Measurements from ENCODE around the gene RAB40B. TPM values are rescaled to one million over a fixed set of nuclear protein-coding genes. Genes with fewer than 3 reads are reported as not detected.

RAB40B gene
- total and polyA plus RNA-seq, 2 of the 13 experiments (the other 11 are each of a cell fraction or from before 2014, with no cell fraction given): 6.2 to 6.5 TPM

- TF ChIP-seq ZHX2 (IDR thresholded peaks at IDR 0.05; ENCODE audit: low read depth): 0 out of 2 replicates have a peak, but pooled peaks have one; percentile 50
- TF ChIP-seq ZHX2 (CRISPR knock-in tag; IDR thresholded peaks at IDR 0.05; ENCODE audit: borderline replicate concordance): no peak
- peak; percentile 44; the same call in 1 of the 2 replicates for TF ChIP-seq PITX1 (CRISPR knock-in tag; IDR thresholded peaks at IDR 0.05)
- no peak for TF ChIP-seq ZNF34 (CRISPR knock-in tag; IDR thresholded peaks at IDR 0.05; ENCODE audit: borderline replicate concordance)
- TF ChIP-seq RXRB (CRISPR knock-in tag; IDR thresholded peaks at IDR 0.05; ENCODE audit: borderline replicate concordance): peak; percentile 31; the same call in 1 of the 2 replicates
- TF ChIP-seq RBM39 (IDR thresholded peaks at IDR 0.05; ENCODE audit: low read depth, low read length, poor library complexity, severe bottlenecking): peak; percentile 54
- peak; percentile 87; the same call in 1 of the 2 replicates for TF ChIP-seq BCL3 (CRISPR knock-in tag; IDR thresholded peaks at IDR 0.05)
- TF ChIP-seq HOXA3 (CRISPR knock-in tag; IDR thresholded peaks at IDR 0.05): peak; percentile 88
- peak; percentile 98 for TF ChIP-seq STAG1 (CRISPR knock-in tag; IDR thresholded peaks at IDR 0.05)
- TF ChIP-seq ZFX (CRISPR knock-in tag; IDR thresholded peaks at IDR 0.05; ENCODE audit: low read depth): peak; percentile 78
- TF ChIP-seq ZGPAT (CRISPR knock-in tag; IDR thresholded peaks at IDR 0.05): peak; percentile 73
- TF ChIP-seq ZNF20 (CRISPR knock-in tag; IDR thresholded peaks at IDR 0.05): no peak
- TF ChIP-seq ZMYM4 (CRISPR knock-in tag; IDR thresholded peaks at IDR 0.05): peak; percentile 45; the same call in 1 of the 2 replicates
- no peak for TF ChIP-seq MNT (IDR thresholded peaks at IDR 0.05)
- TF ChIP-seq ZNF362 (CRISPR knock-in tag; IDR thresholded peaks at IDR 0.05; ENCODE audit: borderline replicate concordance): 0 out of 2 replicates have a peak, but pooled peaks have one; percentile 20
- peak; percentile 47; the same call in 1 of the 2 replicates for TF ChIP-seq TBX2 (CRISPR knock-in tag; IDR thresholded peaks at IDR 0.05; ENCODE audit: borderline replicate concordance)
- TF ChIP-seq ZNF580 (CRISPR knock-in tag; IDR thresholded peaks at IDR 0.05; ENCODE audit: borderline replicate concordance, low read depth): peak; percentile 68; the same call in 1 of the 2 replicates
These were observed 29.8 kb downstream of the RAB40B start (continued) for GRCh38 chr17:82668631-82669099.
